Astrocyte of the cerebellum (primary cell): Measurements from ENCODE around the gene CALCA.
"Not testable (repeated sequence)": the region's sequence is repeated elsewhere in the genome, so short reads cannot be mapped to it uniquely, and the experiment has no call there.

Experiments
- DNase-seq: peaks from one replicate; pipeline ENCODE4 v3.0.0-alpha.2; 2011; ENCODE audit warnings: low read depth
- H3K4me3 ChIP-seq: 2 replicates; pipeline ENCODE4 v1.5.1; 2011; ENCODE audit warnings: mild to moderate bottlenecking, low read depth, low read length, moderate library complexity
- in situ Hi-C: cut with HindIII; loops from 2 replicates; pipeline ENCODE4 v1.10.0; 2017; ENCODE audit warnings: low sequenced_read_pairs
- TF ChIP-seq, protein P1 (sequence below): IDR thresholded peaks from 2 replicates; pipeline ENCODE4 v1.5.1; 2012; ENCODE audit warnings: low read length, low read depth, moderate library complexity, mild to moderate bottlenecking; ENCODE audit errors: missing control alignments

Gene CALCA, protein sequence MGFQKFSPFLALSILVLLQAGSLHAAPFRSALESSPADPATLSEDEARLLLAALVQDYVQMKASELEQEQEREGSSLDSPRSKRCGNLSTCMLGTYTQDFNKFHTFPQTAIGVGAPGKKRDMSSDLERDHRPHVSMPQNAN

DNA sequence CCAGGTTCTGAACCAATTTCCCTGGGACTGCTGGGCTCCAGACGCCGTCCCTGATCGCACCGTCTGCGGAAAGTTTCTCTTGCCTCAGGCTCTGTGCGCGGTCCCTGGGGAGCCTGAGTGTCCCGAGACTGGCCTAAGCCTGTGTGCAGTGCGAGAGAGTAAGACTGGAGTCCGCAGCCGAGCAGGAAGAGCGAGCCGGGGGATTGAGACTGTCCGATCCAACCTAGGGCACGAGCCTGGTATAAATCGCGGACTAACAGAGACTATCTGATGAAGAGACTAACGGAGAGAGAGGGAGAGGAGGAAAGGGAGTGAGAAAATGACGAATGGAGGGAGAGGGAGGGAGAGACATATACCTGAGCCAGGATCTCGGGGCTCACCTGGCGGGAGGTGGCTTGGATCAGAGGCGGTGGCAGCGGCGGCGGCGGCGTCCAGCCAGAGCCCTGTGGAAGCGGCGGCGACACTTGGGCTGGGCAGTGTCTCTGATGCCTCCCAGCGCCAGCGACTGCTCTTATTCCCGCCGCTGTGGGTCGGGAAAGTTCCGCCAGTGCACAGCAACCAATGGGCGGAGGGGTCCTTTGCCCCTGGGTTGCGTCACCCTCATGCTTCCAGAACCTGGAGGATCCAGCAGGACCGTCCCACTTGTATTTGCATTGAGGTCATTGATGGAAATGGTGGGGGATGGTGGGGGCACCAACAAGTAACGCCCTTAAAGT is at the start of gene CALCA:
CALCA (minus strand) TSS at position 487 of the 716 bp plus-strand sequence. CDS start 1,159 bp downstream, outside the sequence.
- TF ChIP-seq, protein P1, sequence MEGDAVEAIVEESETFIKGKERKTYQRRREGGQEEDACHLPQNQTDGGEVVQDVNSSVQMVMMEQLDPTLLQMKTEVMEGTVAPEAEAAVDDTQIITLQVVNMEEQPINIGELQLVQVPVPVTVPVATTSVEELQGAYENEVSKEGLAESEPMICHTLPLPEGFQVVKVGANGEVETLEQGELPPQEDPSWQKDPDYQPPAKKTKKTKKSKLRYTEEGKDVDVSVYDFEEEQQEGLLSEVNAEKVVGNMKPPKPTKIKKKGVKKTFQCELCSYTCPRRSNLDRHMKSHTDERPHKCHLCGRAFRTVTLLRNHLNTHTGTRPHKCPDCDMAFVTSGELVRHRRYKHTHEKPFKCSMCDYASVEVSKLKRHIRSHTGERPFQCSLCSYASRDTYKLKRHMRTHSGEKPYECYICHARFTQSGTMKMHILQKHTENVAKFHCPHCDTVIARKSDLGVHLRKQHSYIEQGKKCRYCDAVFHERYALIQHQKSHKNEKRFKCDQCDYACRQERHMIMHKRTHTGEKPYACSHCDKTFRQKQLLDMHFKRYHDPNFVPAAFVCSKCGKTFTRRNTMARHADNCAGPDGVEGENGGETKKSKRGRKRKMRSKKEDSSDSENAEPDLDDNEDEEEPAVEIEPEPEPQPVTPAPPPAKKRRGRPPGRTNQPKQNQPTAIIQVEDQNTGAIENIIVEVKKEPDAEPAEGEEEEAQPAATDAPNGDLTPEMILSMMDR = no peak
- no peak for DNase-seq
- H3K4me3 ChIP-seq = no peak within 1 kb of the TSS
- in situ Hi-C loops = no loop called here

DNA sequence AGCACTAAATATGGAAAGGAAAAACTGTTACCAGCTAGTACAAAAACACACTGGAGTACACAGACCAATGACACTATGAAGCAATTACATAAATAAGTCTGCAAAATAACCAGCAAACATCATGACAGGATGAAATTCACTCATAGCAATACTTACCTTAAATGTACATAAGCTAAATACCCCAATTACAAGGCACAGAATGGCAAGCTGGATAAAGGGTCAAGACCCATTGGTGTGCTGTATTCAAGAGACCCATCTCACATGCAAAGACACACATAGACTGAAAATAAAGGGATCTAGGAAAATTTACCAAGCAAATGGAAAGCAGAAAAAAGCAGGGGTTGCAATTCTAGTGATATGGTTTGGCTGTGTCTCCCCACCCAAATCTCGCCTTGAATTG is 44.0 kb upstream of the CALCA start:
- no peak overlapping the region for H3K4me3 ChIP-seq
- in situ Hi-C loops = no loop called here
- TF ChIP-seq, protein P1 = no peak
- no peak for DNase-seq

DNA sequence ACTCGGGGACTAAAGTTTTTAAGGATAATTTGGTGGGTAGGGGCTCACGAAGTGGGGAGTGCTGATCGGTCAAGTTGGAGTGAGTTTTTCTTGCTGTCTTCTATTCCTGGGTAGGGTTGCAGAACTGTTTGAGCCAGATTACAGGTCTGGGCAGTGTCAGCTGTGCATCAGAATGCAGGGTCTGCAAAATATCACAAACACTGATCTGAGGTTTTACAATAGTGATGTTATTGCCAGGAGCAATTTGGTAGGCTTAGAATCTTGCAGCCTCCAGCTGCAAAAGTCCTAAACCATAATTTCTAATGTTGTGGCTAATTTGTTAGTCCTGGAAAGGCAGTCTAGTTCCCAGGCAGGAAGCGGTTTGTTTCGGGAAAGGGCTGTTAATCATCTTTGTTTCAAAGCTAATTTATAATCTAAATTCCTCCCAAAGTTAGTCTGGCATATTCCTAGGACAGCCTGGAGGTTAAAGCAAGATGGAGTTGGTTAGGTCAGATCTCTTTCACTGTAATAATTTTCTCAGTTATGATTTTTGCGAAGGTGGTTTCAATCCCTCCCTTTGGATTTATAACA is 39.7 kb upstream of the CALCA start:
- DNase-seq = no peak
- H3K4me3 ChIP-seq = no peak overlapping the region
- TF ChIP-seq, protein P1 = no peak
- in situ Hi-C loops = no loop called here

DNA sequence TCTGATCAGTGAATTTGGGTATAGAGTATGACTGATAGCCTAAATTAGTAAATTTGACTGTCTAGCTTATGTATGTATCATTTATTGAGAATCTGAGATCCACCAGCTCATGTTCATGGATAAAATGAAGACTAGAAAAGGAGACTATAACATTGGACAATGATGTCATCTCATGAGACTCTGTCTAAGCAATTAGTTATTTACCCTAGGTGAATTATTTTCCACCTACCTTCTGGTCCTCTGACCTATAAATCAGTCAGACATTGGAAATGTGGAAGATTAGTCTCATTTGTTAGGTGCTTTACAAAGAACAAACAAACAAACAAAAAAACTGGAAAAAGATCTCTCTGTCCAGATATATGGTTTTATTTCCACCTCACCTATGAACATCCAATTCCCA is 38.7 kb upstream of the CALCA start:
- TF ChIP-seq, protein P1 = no peak
- in situ Hi-C loops = no loop called here
- DNase-seq = no peak
- no peak overlapping the region for H3K4me3 ChIP-seq

DNA sequence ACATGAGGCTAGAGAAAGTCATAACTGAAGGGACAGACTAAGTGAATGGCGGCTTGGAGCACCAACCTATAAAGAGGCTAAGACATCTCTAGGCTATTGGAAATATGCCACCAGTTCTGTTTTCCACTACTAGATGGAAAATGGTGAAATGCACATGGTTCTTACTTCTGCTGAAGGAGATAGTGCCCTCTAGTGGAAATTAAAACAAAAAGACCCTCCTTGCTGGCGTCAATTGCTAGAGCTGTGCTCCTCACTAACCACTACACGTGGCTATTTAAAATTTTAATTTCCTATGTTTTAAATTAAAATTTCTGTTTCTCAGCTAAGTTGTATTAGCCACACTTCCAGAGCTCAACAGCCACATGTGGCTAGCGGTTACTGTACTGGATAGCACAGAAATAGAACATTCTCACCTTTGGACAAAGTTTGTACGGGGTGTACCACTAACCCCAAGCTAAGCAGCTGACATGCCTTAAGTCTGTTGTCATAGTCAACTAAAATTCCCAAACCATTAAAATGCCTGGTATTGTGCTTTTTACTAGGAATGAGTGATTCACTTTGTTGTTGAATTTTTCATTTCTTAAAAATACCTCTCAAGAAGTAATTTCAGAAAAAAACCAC is 34.1 kb upstream of the CALCA start:
- in situ Hi-C loops = no loop called here
- DNase-seq = peak; percentile 4
- H3K4me3 ChIP-seq = no peak overlapping the region

DNA sequence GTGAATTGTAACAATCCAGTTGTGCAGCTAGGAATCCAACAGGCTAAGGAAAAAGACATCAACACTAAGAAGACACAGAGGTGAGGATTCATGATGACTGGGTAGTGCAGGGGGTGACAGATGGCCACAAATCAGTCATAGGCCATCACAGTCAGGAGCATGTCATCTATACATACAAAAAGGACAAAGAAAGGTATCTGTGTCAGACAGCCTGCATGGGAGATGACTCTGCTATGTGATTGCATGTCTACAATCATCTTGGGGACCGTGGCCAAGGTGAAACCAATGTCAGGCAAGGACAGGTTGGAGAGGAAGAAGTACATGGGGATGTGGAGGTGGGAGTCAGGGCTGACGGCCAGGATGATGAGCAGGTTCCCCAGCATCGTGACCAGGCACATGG is 16.0 kb upstream of the CALCA start:
- DNase-seq, in situ Hi-C loops, H3K4me3 ChIP-seq: not testable (repeated sequence)

More for the DNA sequence above, 34.1 kb upstream of the CALCA start:
- TF ChIP-seq, protein P1 = no peak

DNA sequence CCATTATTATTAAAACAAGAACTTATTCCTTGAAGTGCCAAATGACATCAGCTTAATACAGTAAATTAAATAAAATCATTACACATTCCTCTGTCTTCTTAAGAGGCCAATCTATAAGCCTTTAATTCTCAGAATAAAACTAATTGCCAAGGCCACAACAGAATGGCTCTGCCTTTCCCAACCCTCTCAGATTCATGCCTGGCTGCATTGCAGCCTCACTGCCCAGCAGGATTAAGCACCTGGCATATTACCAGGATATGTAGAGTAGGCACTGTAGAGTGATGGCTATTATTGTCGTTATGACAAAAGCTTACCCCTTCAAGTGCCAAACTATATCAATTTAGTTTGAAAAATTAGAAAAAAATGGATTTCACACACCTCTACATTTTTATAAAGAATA is 9.4 kb upstream of the CALCA start:
- no peak overlapping the region for H3K4me3 ChIP-seq
- in situ Hi-C loops = no loop called here
- TF ChIP-seq, protein P1 = no peak
- DNase-seq = no peak
